ENCODE data around the gene FAM174C. TPM values are rescaled to one million over a fixed set of nuclear protein-coding genes. Genes with fewer than 3 reads are reported as not detected.

The FAM174C gene
- total RNA-seq, 1 donor from 2014 or later: 30.0 TPM

DNA sequence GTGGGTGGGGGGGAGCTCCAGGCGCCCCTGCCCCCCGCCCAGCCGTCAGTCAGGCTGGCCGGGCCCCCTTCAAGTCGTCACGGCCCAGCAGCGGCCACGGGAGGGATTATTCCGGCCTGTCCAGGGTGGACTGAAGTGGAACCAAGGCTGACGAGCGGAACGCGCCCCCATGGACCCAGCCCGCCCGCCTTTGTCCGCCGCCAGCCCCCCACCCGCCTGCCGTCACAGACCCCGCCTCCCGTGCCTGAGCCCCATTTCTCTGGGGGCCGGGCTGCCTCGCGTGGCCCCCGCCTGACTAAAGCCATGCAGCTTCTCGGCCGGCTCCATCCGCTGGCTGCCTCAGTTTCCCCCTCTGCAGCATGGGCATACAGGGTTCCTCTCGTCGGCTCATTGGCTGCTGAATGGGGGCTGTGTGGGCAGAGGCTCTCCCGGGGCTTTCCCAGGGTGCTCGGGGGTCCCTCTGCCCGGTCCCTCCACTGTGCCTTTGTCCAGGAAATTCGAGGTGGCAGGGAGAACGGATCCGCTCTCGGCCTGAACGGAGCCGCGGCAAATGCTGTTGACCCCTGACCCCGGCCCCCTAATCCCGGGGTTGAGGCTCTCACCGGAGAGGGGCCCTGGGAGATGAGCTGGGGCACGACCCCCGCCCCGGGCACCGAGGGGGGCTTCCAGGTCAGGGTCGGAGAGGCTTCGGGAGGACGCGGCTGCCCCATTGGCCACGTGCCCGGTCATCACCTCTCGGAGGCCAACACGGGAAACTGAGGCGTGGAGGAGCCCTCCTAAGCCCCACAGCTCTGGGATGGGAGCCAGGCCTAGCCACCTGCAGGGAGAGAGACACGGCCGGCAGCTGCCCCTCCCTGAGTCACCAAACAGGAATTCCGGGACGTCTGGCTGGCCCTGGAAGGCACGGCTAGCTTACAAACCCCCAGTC lies 37.7 kb downstream of the FAM174C start:
- no peak for DNase-seq (ENCODE audit: low spot score, unreplicated experiment)
- no peak overlapping the region for H3K4me3 Mint-ChIP-seq (ENCODE audit: low read depth)

GRCh38 chr19:1313695-1314613 lies 38.6 kb downstream of the FAM174C start:
- H3K27me3 Mint-ChIP-seq: peaks cover 19% of the 10 kb centered on the region
- H3K4me3 Mint-ChIP-seq (ENCODE audit: low read depth): no peak overlapping the region
- H3K36me3 Mint-ChIP-seq (ENCODE audit: insufficient read depth): no peaks in the 10 kb centered on the region
- peaks cover 3% of the 10 kb centered on the region for H3K4me1 Mint-ChIP-seq (ENCODE audit: low read depth)
- H3K27ac Mint-ChIP-seq: no peak overlapping the region
- TF ChIP-seq CTCF (IDR thresholded peaks at IDR 0.05; ENCODE audit: unreplicated experiment): no peak
- H3K9me3 Mint-ChIP-seq (ENCODE audit: low read depth): no peaks in the 10 kb centered on the region
- DNase-seq (ENCODE audit: low spot score, unreplicated experiment): no peak

More for the DNA sequence above, 37.7 kb downstream of the FAM174C start:
- H3K4me1 Mint-ChIP-seq (ENCODE audit: low read depth): peaks cover 3% of the 10 kb centered on the region
- no peak overlapping the region for H3K27ac Mint-ChIP-seq
- TF ChIP-seq CTCF (IDR thresholded peaks at IDR 0.05; ENCODE audit: unreplicated experiment): no peak
- peaks cover 18% of the 10 kb centered on the region for H3K27me3 Mint-ChIP-seq
- no peaks in the 10 kb centered on the region for H3K36me3 Mint-ChIP-seq (ENCODE audit: insufficient read depth)
- no peaks in the 10 kb centered on the region for H3K9me3 Mint-ChIP-seq (ENCODE audit: low read depth)

DNA sequence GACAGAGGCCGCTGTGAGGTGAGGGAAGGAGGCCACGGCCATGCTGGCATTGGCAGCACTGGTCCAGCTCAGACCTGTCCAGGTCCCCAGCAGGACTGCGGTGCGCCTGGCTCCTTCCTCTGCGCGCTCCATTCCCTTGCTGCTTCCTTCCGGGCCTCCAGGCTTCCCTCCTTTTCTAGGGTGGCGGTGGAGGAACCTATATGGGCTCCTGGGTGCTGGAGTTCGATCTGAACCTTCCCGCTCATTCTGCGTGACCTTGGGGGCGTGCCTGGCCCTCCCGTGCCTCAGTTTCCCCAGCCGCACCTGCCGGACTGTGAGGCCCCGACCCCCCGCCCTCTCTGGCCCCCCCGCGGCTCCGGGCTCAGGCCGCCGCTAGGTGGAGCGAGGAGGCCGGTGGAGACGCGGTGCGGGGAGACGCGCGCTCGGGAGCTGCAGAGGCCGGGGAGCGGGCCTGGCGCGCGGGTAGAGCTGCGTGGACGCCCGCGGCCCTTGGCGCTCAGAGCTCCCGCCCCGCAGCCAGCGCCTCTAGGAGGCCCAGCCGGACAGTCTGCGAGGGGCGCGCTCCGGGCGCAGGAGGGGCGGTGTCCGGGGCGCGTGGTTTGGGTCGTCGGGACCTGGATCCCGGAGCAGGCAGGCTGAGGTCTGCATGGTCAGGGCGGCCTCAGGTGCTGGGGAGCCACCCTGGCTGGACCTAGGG lies 40.3 kb downstream of the FAM174C start:
- H3K4me3 Mint-ChIP-seq (ENCODE audit: low read depth): no peak overlapping the region
- peak; percentile 59 for TF ChIP-seq CTCF (IDR thresholded peaks at IDR 0.05; ENCODE audit: unreplicated experiment)
- peaks cover 19% of the 10 kb centered on the region for H3K27me3 Mint-ChIP-seq
- no peak overlapping the region for H3K27ac Mint-ChIP-seq
- no peaks in the 10 kb centered on the region for H3K9me3 Mint-ChIP-seq (ENCODE audit: low read depth)
- peak; percentile 33 for DNase-seq (ENCODE audit: low spot score, unreplicated experiment)
- no peaks in the 10 kb centered on the region for H3K36me3 Mint-ChIP-seq (ENCODE audit: insufficient read depth)
- H3K4me1 Mint-ChIP-seq (ENCODE audit: low read depth): peaks cover 3% of the 10 kb centered on the region

- TF ChIP-seq CTCF (IDR thresholded peaks at IDR 0.05; ENCODE audit: unreplicated experiment): no peak
- Mint-ChIP-seq H3K27ac (no peak overlapping the region), H3K4me1 (ENCODE audit: low read depth) (peaks cover 3% of the 10 kb centered on the region), H3K36me3 (ENCODE audit: insufficient read depth) (no peaks in the 10 kb centered on the region), H3K4me3 (ENCODE audit: low read depth) (no peak overlapping the region), H3K27me3 (peaks cover 19% of the 10 kb centered on the region), H3K9me3 (ENCODE audit: low read depth) (no peaks in the 10 kb centered on the region)
- no peak for DNase-seq (ENCODE audit: low spot score, unreplicated experiment)
Observed at GRCh38 chr19:1316466-1316865, 41.1 kb downstream of the FAM174C start.

Data from progenitor cell of endocrine pancreas (in vitro differentiated cells).